ENCODE data around the gene DAPK2. TPM values are rescaled to one million over a fixed set of nuclear protein-coding genes. Genes with fewer than 3 reads are reported as not detected.

DAPK2 gene
- total RNA-seq, 1 donor from 2014 or later: 2.0 TPM

- no peak for TF ChIP-seq CTCF (IDR thresholded peaks at IDR 0.05; ENCODE audit: unreplicated experiment)
- Mint-ChIP-seq H3K4me1 (ENCODE audit: low read depth) (peaks cover 11% of the 10 kb centered on the region), H3K27me3 (no peaks in the 10 kb centered on the region), H3K27ac (no peak overlapping the region), H3K36me3 (ENCODE audit: insufficient read depth) (peaks cover 11% of the 10 kb centered on the region), H3K4me3 (ENCODE audit: low read depth) (no peak overlapping the region), H3K9me3 (ENCODE audit: low read depth) (no peaks in the 10 kb centered on the region)
- no peak for DNase-seq (ENCODE audit: low spot score, unreplicated experiment)
Measured at GRCh38 chr15:64072812-64073211, 26.5 kb upstream of the DAPK2 start.

DNA sequence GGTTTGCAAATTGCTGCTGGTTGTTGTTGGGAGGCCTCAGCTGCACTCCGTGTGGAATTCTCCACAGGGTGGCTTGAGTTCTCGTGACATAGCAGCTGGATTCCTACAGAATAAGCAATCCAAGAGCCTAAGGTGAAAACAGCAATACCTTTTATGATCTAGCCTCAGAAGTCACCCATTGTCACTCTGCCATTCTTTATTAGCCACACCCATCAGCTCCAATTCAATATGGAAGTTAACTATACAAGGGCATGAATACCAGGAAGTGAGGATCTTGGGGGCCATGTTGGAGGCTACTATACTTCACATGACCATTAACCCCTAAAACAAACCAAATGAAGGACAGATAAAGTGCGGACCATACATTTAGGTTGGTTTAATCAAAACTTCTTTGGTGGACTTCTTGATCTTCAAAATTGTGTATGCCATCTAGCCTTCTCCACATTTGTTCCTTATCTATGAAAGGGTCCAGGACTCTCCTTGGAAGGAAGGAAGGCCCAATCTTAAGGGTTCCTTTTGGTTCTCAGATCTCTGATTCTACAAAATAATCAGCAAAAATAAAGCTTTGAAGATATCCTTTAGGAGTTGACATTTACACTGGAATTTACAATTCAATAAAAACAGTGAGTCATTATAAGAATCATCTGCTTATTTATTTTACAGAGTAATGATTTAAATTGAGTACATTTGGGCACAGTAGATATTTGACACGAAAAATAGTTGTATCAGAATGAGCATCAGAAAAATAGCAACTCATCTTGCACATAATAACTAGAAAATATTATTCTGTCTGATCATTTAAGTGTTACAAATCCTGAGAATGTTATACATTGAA, 25.9 kb upstream of the DAPK2 start:
- H3K4me3 Mint-ChIP-seq (ENCODE audit: low read depth): no peak overlapping the region
- peaks cover 11% of the 10 kb centered on the region for H3K4me1 Mint-ChIP-seq (ENCODE audit: low read depth)
- no peaks in the 10 kb centered on the region for H3K9me3 Mint-ChIP-seq (ENCODE audit: low read depth)
- peaks cover 11% of the 10 kb centered on the region for H3K36me3 Mint-ChIP-seq (ENCODE audit: insufficient read depth)
- DNase-seq (ENCODE audit: low spot score, unreplicated experiment): no peak
- TF ChIP-seq CTCF (IDR thresholded peaks at IDR 0.05; ENCODE audit: unreplicated experiment): no peak
- H3K27me3 Mint-ChIP-seq: no peaks in the 10 kb centered on the region
- H3K27ac Mint-ChIP-seq: no peak overlapping the region

- Mint-ChIP-seq H3K4me3 (ENCODE audit: low read depth) (no peak overlapping the region), H3K4me1 (ENCODE audit: low read depth) (peaks cover 11% of the 10 kb centered on the region), H3K9me3 (ENCODE audit: low read depth) (no peaks in the 10 kb centered on the region), H3K27ac (peak overlapping the region; percentile 49), H3K36me3 (ENCODE audit: insufficient read depth) (peaks cover 11% of the 10 kb centered on the region), H3K27me3 (no peaks in the 10 kb centered on the region)
- DNase-seq (ENCODE audit: low spot score, unreplicated experiment): no peak
- no peak for TF ChIP-seq CTCF (IDR thresholded peaks at IDR 0.05; ENCODE audit: unreplicated experiment)
Measured at GRCh38 chr15:64070965-64071851, 24.9 kb upstream of the DAPK2 start.

DNA sequence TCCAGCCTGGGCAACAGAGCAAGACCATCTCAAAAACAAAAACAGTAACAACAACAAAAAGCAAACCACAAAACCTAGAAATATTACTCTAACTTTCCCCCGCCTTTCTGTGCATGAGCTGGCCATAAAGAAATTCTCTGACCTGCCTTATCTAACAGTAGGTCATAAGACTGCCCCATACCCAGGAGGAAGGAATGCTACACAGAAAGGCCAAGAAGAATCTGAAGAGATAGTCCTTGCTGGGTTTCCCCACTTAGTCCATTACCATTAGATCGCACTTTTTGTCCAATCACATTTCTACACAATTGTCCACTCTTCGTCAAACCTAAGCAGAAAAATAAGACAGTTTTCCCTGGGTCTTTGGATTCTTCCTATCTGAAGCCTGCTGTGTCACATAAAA, 23.8 kb upstream of the DAPK2 start:
- no peak overlapping the region for H3K4me3 Mint-ChIP-seq (ENCODE audit: low read depth)
- H3K4me1 Mint-ChIP-seq (ENCODE audit: low read depth): peaks cover 11% of the 10 kb centered on the region
- H3K27me3 Mint-ChIP-seq: no peaks in the 10 kb centered on the region
- H3K9me3 Mint-ChIP-seq (ENCODE audit: low read depth): no peaks in the 10 kb centered on the region
- peaks cover 10% of the 10 kb centered on the region for H3K36me3 Mint-ChIP-seq (ENCODE audit: insufficient read depth)
- no peak for TF ChIP-seq CTCF (IDR thresholded peaks at IDR 0.05; ENCODE audit: unreplicated experiment)
- DNase-seq (ENCODE audit: low spot score, unreplicated experiment): no peak
- H3K27ac Mint-ChIP-seq: no peak overlapping the region

- no peak for DNase-seq (ENCODE audit: low spot score, unreplicated experiment)
- H3K9me3 Mint-ChIP-seq (ENCODE audit: low read depth): no peaks in the 10 kb centered on the region
- no peak overlapping the region for H3K4me3 Mint-ChIP-seq (ENCODE audit: low read depth)
Measured at GRCh38 chr15:64068133-64068532, 21.8 kb upstream of the DAPK2 start.

More at GRCh38 chr15:64068133-64068532, 21.8 kb upstream of the DAPK2 start:
- H3K36me3 Mint-ChIP-seq (ENCODE audit: insufficient read depth): peaks cover 7% of the 10 kb centered on the region
- peaks cover 9% of the 10 kb centered on the region for H3K4me1 Mint-ChIP-seq (ENCODE audit: low read depth)
- TF ChIP-seq CTCF (IDR thresholded peaks at IDR 0.05; ENCODE audit: unreplicated experiment): no peak
- H3K27me3 Mint-ChIP-seq: no peaks in the 10 kb centered on the region
- no peak overlapping the region for H3K27ac Mint-ChIP-seq

All from progenitor cell of endocrine pancreas (in vitro differentiated cells).